A673 (cell line): ENCODE results near the gene GPR37L1.

Experiments used
- EZH2 ChIP-seq: fragments of 200-600 bp; sonication (generic); IDR thresholded peaks from 2 replicates; pipeline ENCODE4 v1.6.1; 2017; ENCODE audit warnings: borderline replicate concordance, low read depth, mild to moderate bottlenecking, mixed read lengths, antibody characterized with exemption, low read length; ENCODE audit not compliant: poor library complexity, severe bottlenecking
- TF ChIP-seq, protein P1 (sequence below): fragments of 300-800, 200-600 bp; sonication (generic); conservative IDR thresholded peaks from 2 replicates; pipeline ENCODE4 v1.5.1; 2017; ENCODE audit warnings: low read depth, mild to moderate bottlenecking, antibody characterized with exemption, low read length, moderate library complexity, mixed read lengths

DNA sequence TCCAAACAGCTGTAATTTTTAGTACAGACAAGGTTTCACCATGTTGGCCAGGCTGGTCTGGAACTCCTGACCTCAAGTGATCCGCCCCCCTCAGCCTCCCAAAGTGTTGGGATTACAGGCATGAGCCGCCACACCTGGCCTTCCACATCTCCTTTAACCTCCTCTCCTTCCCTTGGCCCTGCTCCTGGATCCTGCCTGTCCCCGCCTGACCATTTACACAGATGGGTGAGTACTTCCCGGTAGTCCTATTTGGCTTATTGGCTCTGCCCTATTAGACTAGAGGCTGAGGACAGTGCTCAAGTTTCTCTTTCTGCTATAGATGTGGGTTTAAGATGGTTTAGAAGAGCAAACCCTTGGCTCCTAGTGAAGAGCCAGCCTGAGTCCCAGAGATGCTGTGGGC is 30.6 kb downstream of the GPR37L1 start:
- TF ChIP-seq, protein P1, sequence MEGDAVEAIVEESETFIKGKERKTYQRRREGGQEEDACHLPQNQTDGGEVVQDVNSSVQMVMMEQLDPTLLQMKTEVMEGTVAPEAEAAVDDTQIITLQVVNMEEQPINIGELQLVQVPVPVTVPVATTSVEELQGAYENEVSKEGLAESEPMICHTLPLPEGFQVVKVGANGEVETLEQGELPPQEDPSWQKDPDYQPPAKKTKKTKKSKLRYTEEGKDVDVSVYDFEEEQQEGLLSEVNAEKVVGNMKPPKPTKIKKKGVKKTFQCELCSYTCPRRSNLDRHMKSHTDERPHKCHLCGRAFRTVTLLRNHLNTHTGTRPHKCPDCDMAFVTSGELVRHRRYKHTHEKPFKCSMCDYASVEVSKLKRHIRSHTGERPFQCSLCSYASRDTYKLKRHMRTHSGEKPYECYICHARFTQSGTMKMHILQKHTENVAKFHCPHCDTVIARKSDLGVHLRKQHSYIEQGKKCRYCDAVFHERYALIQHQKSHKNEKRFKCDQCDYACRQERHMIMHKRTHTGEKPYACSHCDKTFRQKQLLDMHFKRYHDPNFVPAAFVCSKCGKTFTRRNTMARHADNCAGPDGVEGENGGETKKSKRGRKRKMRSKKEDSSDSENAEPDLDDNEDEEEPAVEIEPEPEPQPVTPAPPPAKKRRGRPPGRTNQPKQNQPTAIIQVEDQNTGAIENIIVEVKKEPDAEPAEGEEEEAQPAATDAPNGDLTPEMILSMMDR, result no peak
- TF ChIP-seq EZH2, result no peak
